IMR-90 (cell line): ENCODE measurements around the gene PLEKHG7.

ENCODE experiments used
- CEBPB ChIP-seq: IDR thresholded peaks from 2 replicates; pipeline ENCODE4 v1.6.1; 2012; ENCODE audit warnings: low read depth, low read length, improper control_type of control experiment
- MAFK ChIP-seq: IDR thresholded peaks from 2 replicates; pipeline ENCODE4 v1.6.1; 2012; ENCODE audit warnings: low read depth, low read length, improper control_type of control experiment
- MAZ ChIP-seq: IDR thresholded peaks from 2 replicates; pipeline ENCODE4 v1.6.1; 2012; ENCODE audit warnings: low read depth, mild to moderate bottlenecking, low read length, improper control_type of control experiment, moderate library complexity, borderline replicate concordance
- POLR2A ChIP-seq: IDR thresholded peaks from 2 replicates; pipeline ENCODE4 v1.6.1; 2012; ENCODE audit warnings: mild to moderate bottlenecking, low read depth, low read length
- RAD21 ChIP-seq: IDR thresholded peaks from 2 replicates; pipeline ENCODE4 v1.6.1; 2012; ENCODE audit warnings: low read length, improper control_type of control experiment
- TF ChIP-seq, protein P1 (sequence below): conservative IDR thresholded peaks from 2 replicates; pipeline ENCODE4 v1.5.1; 2012; ENCODE audit warnings: mild to moderate bottlenecking, low read depth, low read length, improper control_type of control experiment
- TF ChIP-seq, protein P2 (sequence below): fragments of 150-350 bp; IDR thresholded peaks from 2 replicates; pipeline ENCODE4 v1.6.1; 2017; ENCODE audit warnings: mild to moderate bottlenecking, antibody characterized with exemption, low read length, low read depth

DNA sequence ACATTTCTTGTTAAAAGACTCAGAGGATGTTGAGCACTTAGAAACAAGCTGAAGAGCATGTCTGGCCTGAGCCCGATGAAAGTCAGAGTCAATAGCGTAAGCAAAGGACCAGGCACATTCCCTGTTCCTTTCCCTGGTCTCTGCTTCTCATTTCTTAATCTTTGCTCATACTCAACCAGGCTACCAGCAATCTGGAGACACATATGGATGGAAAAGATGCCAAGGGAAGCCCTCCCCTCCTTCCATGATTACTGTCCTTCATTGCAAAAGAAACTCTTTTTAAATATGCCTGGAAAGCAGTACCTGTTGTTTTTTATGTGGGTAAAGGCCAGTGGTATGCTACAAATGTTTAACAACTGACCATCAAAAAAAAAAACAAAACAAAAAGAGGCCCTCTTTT is 44.2 kb upstream of the PLEKHG7 start:
- TF ChIP-seq, protein P1, sequence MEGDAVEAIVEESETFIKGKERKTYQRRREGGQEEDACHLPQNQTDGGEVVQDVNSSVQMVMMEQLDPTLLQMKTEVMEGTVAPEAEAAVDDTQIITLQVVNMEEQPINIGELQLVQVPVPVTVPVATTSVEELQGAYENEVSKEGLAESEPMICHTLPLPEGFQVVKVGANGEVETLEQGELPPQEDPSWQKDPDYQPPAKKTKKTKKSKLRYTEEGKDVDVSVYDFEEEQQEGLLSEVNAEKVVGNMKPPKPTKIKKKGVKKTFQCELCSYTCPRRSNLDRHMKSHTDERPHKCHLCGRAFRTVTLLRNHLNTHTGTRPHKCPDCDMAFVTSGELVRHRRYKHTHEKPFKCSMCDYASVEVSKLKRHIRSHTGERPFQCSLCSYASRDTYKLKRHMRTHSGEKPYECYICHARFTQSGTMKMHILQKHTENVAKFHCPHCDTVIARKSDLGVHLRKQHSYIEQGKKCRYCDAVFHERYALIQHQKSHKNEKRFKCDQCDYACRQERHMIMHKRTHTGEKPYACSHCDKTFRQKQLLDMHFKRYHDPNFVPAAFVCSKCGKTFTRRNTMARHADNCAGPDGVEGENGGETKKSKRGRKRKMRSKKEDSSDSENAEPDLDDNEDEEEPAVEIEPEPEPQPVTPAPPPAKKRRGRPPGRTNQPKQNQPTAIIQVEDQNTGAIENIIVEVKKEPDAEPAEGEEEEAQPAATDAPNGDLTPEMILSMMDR: no peak
- TF ChIP-seq MAZ (no peak), POLR2A (no peak), MAFK (no peak), CEBPB (no peak), RAD21 (no peak)
- TF ChIP-seq, protein P2, sequence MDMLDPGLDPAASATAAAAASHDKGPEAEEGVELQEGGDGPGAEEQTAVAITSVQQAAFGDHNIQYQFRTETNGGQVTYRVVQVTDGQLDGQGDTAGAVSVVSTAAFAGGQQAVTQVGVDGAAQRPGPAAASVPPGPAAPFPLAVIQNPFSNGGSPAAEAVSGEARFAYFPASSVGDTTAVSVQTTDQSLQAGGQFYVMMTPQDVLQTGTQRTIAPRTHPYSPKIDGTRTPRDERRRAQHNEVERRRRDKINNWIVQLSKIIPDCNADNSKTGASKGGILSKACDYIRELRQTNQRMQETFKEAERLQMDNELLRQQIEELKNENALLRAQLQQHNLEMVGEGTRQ: no peak
